AG04450 (cell line): ENCODE measurements around the gene GPR151. TPM values are rescaled to one million over a fixed set of nuclear protein-coding genes. Genes with fewer than 3 reads are reported as not detected.

Experiments
- CTCF ChIA-PET: fragments of 300-600, 350-600 bp; formaldehyde crosslinking; extraction: SDS; loops from one replicate; lab custom pipeline; 2022; ENCODE audit warnings: antibody characterized with exemption, inconsistent platforms; lab: Charles Lee
- POLR2A ChIA-PET: fragments of 350-600 bp; formaldehyde crosslinking; extraction: SDS; loops from one replicate; lab custom pipeline; 2021; ENCODE audit warnings: antibody characterized with exemption, inconsistent platforms; lab: Yijun Ruan, JAX
- DNase-seq: peaks from one replicate; pipeline ENCODE4 v3.0.0-alpha.2; 2011; ENCODE audit warnings: low read depth, low spot score
- H3K27ac ChIP-seq: one replicate; pipeline ENCODE4 v1.5.1; 2012; ENCODE audit warnings: low read depth, low read length, control low read depth
- H3K27me3 ChIP-seq: one replicate; pipeline ENCODE4 v1.6.0; 2012; ENCODE audit warnings: low read length; ENCODE audit not compliant: control insufficient read depth, insufficient read depth
- H3K4me3 ChIP-seq: 2 replicates; pipeline ENCODE4 v1.5.1; 2011; ENCODE audit warnings: mild to moderate bottlenecking, low read depth, low read length, control low read depth
- H3K9me3 ChIP-seq: 2 replicates; pipeline ENCODE4 v1.5.1; 2012; ENCODE audit warnings: low read length; ENCODE audit not compliant: control insufficient read depth, insufficient read depth
- polyA plus RNA-seq: library from polyadenylated mRNA; depleted of rRNA; stranded (reverse); fragments of >200 nt; gene quantifications from 2 replicates; pipeline ENCODE4 v1.2.3, GENCODE V29; 2011
- TF ChIP-seq, protein P1 (sequence below): IDR thresholded peaks from 2 replicates; pipeline ENCODE4 v1.5.1; 2011; ENCODE audit warnings: low read depth, low read length, control low read depth, inconsistent platforms

Gene GPR151
- polyA plus RNA-seq, 1 experiment: not detected

DNA sequence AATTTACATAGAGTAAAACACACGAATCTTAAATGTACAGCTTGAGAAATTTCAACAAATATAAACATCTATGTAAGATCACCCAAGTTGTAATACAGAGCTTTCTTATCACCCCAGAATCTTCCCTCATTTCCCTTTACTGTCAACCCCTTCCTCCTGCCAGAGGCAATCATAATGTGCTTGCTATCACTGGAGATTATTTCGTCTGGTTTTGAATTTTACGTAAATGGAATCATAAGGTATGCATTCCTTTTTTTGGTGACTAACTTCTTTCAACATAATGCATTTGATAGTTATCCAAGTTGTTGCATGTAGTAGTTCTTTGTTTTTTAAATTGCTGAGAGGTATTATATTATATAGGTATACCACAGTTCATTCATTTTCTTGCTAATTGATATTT, 37.5 kb upstream of the GPR151 start:
- Histone ChIP-seq H3K27ac (no peak overlapping the region), H3K9me3 (no peaks in the 10 kb centered on the region), H3K4me3 (no peak overlapping the region), H3K27me3 (no peaks in the 10 kb centered on the region)
- CTCF ChIA-PET: interaction anchor here (1.7 kb wide), 1 partner anchor 20 kb away, joined by 4 read pairs; no protein-coding TSS in a partner anchor
- POLR2A ChIA-PET: no interaction called here
- no peak for DNase-seq
- TF ChIP-seq, protein P1, sequence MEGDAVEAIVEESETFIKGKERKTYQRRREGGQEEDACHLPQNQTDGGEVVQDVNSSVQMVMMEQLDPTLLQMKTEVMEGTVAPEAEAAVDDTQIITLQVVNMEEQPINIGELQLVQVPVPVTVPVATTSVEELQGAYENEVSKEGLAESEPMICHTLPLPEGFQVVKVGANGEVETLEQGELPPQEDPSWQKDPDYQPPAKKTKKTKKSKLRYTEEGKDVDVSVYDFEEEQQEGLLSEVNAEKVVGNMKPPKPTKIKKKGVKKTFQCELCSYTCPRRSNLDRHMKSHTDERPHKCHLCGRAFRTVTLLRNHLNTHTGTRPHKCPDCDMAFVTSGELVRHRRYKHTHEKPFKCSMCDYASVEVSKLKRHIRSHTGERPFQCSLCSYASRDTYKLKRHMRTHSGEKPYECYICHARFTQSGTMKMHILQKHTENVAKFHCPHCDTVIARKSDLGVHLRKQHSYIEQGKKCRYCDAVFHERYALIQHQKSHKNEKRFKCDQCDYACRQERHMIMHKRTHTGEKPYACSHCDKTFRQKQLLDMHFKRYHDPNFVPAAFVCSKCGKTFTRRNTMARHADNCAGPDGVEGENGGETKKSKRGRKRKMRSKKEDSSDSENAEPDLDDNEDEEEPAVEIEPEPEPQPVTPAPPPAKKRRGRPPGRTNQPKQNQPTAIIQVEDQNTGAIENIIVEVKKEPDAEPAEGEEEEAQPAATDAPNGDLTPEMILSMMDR: no peak

DNA sequence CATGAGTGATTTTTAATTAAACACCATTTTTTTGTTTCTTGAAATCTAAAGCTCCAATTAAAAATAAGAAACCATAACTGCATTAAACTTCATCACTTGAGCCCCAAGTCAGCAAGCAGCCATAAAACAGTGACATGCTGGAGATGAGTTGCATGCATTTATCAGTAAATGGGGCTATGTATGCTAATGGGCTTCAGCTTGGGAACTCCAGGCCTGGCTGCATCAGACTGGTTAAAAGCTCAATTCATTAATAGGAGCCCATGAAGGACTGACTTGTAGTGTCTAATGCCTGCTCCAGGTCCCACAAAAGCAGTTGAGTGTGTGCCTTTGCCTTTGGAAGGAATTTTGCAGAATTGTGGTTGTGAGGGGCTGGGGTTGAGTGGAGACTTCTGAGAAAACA, 33.6 kb upstream of the GPR151 start:
- POLR2A ChIA-PET: no interaction called here
- no peak for DNase-seq
- H3K27ac ChIP-seq: no peak overlapping the region
- CTCF ChIA-PET: interaction anchor here (1.4 to 3.4 kb wide), 2 partner anchors 16 to 416 kb away, joined by 4 to 14 read pairs; no protein-coding TSS in a partner anchor
- H3K4me3 ChIP-seq: no peak overlapping the region
- no peaks in the 10 kb centered on the region for H3K9me3 ChIP-seq
- TF ChIP-seq, protein P1: no peak
- H3K27me3 ChIP-seq: no peaks in the 10 kb centered on the region

DNA sequence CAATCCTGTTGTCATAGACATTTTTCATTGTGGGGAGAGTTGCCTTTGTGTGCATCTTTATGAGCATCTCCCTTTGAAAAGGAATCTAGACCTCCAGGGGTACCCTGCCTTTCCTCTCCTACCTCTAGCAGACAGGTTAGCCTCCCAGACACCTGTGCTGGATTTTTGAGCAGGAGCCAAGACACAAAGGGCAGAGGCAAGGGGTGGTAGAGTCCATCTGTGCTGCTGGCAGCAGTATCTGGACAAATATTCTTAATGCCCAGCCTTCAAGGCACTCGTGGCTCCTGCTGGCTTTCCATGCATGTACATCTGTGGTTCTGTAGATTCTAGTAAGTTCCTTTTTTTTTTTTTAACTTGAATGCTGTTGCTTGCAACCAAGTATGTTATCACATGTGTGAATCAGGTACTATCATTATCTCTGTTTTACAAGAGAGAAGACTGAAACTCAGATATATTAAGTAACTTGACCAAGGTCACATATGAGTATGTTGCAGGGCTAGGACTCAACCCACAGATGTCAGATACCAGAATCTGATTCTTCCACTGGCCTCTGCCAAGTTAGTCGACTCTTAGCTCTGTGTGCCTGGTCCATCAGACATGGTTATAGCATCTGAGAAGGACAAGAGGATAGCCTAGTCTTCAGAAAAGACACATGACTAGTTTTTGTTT, 32.9 kb upstream of the GPR151 start:
- no peaks in the 10 kb centered on the region for H3K27me3 ChIP-seq
- ChIA-PET POLR2A (no interaction called here), CTCF (interaction anchor here (3.4 kb wide), 1 partner anchor 15 kb away, joined by 14 read pairs; no protein-coding TSS in a partner anchor)
- no peak overlapping the region for H3K4me3 ChIP-seq
- no peak for DNase-seq
- no peak overlapping the region for H3K27ac ChIP-seq
- H3K9me3 ChIP-seq: no peaks in the 10 kb centered on the region
- TF ChIP-seq, protein P1: no peak

DNA sequence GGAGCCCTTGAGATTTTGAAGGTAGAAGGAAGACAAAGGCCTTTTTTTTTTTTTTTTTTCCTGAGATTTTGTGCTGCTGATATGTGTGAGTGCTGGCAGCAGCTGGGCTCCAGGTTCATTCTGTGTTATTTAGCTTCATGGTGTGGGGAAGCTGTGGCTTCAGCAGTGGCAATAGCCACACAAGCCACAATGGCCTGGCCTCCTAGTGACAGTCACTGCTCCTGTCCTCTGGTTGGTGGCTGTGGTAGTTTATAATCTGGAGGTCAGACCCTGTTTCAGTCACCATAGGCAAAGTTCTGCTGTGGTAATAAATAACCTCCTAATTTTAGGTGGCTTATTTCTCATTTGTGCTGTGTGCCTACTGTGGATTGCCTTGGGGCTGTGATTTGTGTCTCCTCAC, 28.2 kb upstream of the GPR151 start:
- DNase-seq: no peak
- Histone ChIP-seq H3K9me3 (no peaks in the 10 kb centered on the region), H3K27me3 (no peaks in the 10 kb centered on the region), H3K27ac (no peak overlapping the region), H3K4me3 (no peak overlapping the region)
- CTCF ChIA-PET: interaction anchor here (0.7 to 5.3 kb wide), 3 partner anchors 21 to 673 kb away, joined by 3 to 85 read pairs (median 6); no protein-coding TSS in a partner anchor
- TF ChIP-seq, protein P1: no peak
- POLR2A ChIA-PET: no interaction called here

DNA sequence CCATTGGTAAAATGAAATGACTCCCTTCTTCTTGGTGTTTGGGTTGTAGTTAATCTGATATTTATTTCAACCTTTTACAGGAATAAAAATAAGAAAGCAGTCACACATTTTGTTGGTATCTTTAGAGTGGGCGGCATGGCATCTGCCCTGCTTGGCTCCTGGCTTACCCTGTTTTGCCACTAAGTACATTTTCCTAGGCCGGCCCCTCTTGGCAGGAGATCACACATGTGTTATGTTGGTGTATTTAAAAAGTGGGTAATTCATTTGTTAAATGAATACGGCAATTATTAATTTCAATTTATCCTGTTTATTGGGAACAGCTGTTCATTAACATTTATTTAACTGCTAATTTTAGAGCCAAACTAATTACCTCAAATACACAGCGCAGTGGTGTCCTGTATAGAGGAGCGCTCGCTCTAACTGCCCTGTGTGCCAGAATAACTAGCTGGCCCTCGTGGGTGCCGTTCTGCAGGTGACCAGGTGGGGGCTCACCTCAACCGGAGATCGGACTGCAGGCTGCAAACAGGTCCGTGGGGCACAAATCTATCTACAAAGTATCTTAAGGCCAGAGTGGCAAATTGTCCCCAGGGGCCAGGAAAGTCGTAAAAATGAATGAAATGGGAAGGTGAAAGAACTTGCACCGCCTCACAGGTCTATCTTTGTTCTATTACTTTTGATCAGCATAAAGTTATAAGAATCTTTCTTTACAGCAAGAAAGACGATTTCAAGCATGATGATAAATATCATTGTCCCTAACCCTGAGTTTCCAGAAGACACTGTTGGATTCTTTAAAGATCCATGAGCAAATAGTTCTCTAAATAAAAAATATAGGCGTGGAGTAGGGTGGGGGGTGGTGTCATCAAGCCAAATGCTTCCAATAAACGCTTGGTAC, 26.2 kb upstream of the GPR151 start:
- DNase-seq: peak; percentile 18
- TF ChIP-seq, protein P1: peak; percentile 85
- Histone ChIP-seq H3K4me3 (no peak overlapping the region), H3K9me3 (no peaks in the 10 kb centered on the region), H3K27me3 (no peaks in the 10 kb centered on the region), H3K27ac (no peak overlapping the region)
- ChIA-PET CTCF (interaction anchor here (0.6 to 5.3 kb wide), 14 partner anchors 9 to 1036 kb away, joined by 3 to 85 read pairs (median 6); partner anchors contain the start of gene GPR151), POLR2A (no interaction called here)
